Measurements from ENCODE around the gene TLCD3A. TPM values are rescaled to one million over a fixed set of nuclear protein-coding genes. Genes with fewer than 3 reads are reported as not detected.
"Not testable (repeated sequence)": the region's sequence is repeated elsewhere in the genome, so short reads cannot be mapped to it uniquely, and the experiment has no call there.

Gene TLCD3A
- total RNA-seq, 1 donor from 2014 or later, result 25.8 TPM

- no peak overlapping the region for H3K27ac Mint-ChIP-seq (ENCODE audit: unreplicated experiment)
- Histone ChIP-seq H3K79me2 (ENCODE audit: insufficient read depth, low read length) (peaks cover 33% of the 10 kb centered on the region), H3K27me3 (ENCODE audit: insufficient read depth, low read length) (no peaks in the 10 kb centered on the region), H3K27ac (ENCODE audit: low read depth, low read length) (no peak overlapping the region), H2AFZ (ENCODE audit: low read depth, low read length) (no peak overlapping the region), H3K4me1 (ENCODE audit: insufficient read depth, low read length) (peaks cover 20% of the 10 kb centered on the region), H3K4me2 (ENCODE audit: low read length) (no peak overlapping the region), H3K9ac (ENCODE audit: low read length) (no peak overlapping the region), H4K20me1 (ENCODE audit: insufficient read depth, low read length) (peaks cover 23% of the 10 kb centered on the region), H3K4me3 (ENCODE audit: insufficient read depth, low read depth, low read length) (no peak overlapping the region), H3K36me3 (ENCODE audit: insufficient read depth, low read length) (peaks cover 4% of the 10 kb centered on the region), H3K9me3 (ENCODE audit: insufficient read depth, low read depth, low read length) (no peaks in the 10 kb centered on the region)
- peaks cover 19% of the 10 kb centered on the region for H3K36me3 Mint-ChIP-seq (ENCODE audit: low read depth, unreplicated experiment)
- no peaks in the 10 kb centered on the region for H3K27me3 Mint-ChIP-seq (ENCODE audit: low read depth, unreplicated experiment)
- peaks cover 7% of the 10 kb centered on the region for H3K4me1 Mint-ChIP-seq (ENCODE audit: low read depth, unreplicated experiment)
- TF ChIP-seq CTCF (IDR thresholded peaks at IDR 0.05; ENCODE audit: insufficient read depth, low read depth, low read length), result no peak
- TF ChIP-seq EZH2 (IDR thresholded peaks at IDR 0.05; ENCODE audit: insufficient read depth, low read length), result no peak
- H3K4me3 Mint-ChIP-seq (ENCODE audit: unreplicated experiment), result peak overlapping the region; percentile 70
- DNase-seq (ENCODE audit: low read depth) (no peak), FAIRE-seq (no peak)
- H3K9me3 Mint-ChIP-seq (ENCODE audit: unreplicated experiment), result peaks cover under 1% of the 10 kb centered on the region
Observed at GRCh38 chr17:753418-753817, 21.0 kb downstream of the TLCD3A start.

DNA sequence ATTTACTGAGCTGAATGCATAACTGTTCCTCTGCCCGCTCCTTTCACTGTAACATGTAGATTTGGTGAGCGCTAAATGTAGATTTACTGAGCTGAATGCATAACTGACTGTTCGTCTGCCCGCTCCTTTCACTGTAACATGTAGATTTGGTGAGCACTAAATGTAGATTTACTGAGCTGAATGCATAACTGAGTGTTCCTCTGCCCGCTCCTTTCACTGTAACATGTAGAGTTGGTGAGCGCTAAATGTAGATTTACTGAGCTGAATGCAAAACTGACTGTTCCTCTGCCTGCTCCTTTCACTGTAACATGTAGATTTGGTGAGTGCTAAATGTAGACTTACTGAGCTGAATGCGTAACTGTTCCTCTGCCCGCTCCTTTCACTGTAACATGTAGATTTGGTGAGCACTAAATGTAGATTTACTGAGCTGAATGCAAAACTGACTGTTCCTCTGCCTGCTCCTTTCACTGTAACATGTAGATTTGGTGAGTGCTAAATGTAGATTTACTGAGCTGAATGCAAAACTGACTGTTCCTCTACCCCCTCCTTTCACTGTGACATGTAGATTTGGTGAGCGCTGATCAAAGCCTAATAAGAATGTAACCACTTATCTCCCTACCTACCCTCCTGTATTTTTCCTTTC lies 23.0 kb downstream of the TLCD3A start:
- not testable (repeated sequence) for H3K4me3 Mint-ChIP-seq (ENCODE audit: unreplicated experiment); H3K9me3 Mint-ChIP-seq (ENCODE audit: unreplicated experiment); H3K27ac ChIP-seq (ENCODE audit: low read depth, low read length); H3K9me3 ChIP-seq (ENCODE audit: insufficient read depth, low read depth, low read length); H3K4me3 ChIP-seq (ENCODE audit: insufficient read depth, low read depth, low read length); H3K27me3 ChIP-seq (ENCODE audit: insufficient read depth, low read length); DNase-seq (ENCODE audit: low read depth); FAIRE-seq; H3K27ac Mint-ChIP-seq (ENCODE audit: unreplicated experiment); H3K27me3 Mint-ChIP-seq (ENCODE audit: low read depth, unreplicated experiment); H3K4me1 Mint-ChIP-seq (ENCODE audit: low read depth, unreplicated experiment); H3K9ac ChIP-seq (ENCODE audit: low read length); H2AFZ ChIP-seq (ENCODE audit: low read depth, low read length); H4K20me1 ChIP-seq (ENCODE audit: insufficient read depth, low read length); H3K4me2 ChIP-seq (ENCODE audit: low read length)
- Histone ChIP-seq H3K4me1 (ENCODE audit: insufficient read depth, low read length) (peaks cover 17% of the 10 kb centered on the region), H3K79me2 (ENCODE audit: insufficient read depth, low read length) (peaks cover 16% of the 10 kb centered on the region), H3K36me3 (ENCODE audit: insufficient read depth, low read length) (peaks cover 12% of the 10 kb centered on the region)
- H3K36me3 Mint-ChIP-seq (ENCODE audit: low read depth, unreplicated experiment), result peaks cover 20% of the 10 kb centered on the region

- H3K27ac Mint-ChIP-seq (ENCODE audit: unreplicated experiment), result peak overlapping the region; percentile 66
- not testable (repeated sequence) for H3K79me2 ChIP-seq (ENCODE audit: insufficient read depth, low read length); H3K9ac ChIP-seq (ENCODE audit: low read length); H3K4me1 Mint-ChIP-seq (ENCODE audit: low read depth, unreplicated experiment); H3K9me3 ChIP-seq (ENCODE audit: insufficient read depth, low read depth, low read length); H3K4me3 ChIP-seq (ENCODE audit: insufficient read depth, low read depth, low read length); H3K4me3 Mint-ChIP-seq (ENCODE audit: unreplicated experiment); H3K27me3 Mint-ChIP-seq (ENCODE audit: low read depth, unreplicated experiment); H3K27ac ChIP-seq (ENCODE audit: low read depth, low read length); DNase-seq (ENCODE audit: low read depth); H3K4me2 ChIP-seq (ENCODE audit: low read length); H4K20me1 ChIP-seq (ENCODE audit: insufficient read depth, low read length); H2AFZ ChIP-seq (ENCODE audit: low read depth, low read length); H3K9me3 Mint-ChIP-seq (ENCODE audit: unreplicated experiment); H3K27me3 ChIP-seq (ENCODE audit: insufficient read depth, low read length); FAIRE-seq
- H3K4me1 ChIP-seq (ENCODE audit: insufficient read depth, low read length), result peaks cover 11% of the 10 kb centered on the region
- peaks cover 17% of the 10 kb centered on the region for H3K36me3 ChIP-seq (ENCODE audit: insufficient read depth, low read length)
- H3K36me3 Mint-ChIP-seq (ENCODE audit: low read depth, unreplicated experiment), result peaks cover 20% of the 10 kb centered on the region
Observed at GRCh38 chr17:756010-756567, 23.7 kb downstream of the TLCD3A start.
